NT2/D1 (cell line): ENCODE measurements around the gene CACNA1I.

Experiments
- SUZ12 ChIP-seq: IDR thresholded peaks from 2 replicates; pipeline ENCODE4 v1.6.1; 2011; ENCODE audit not compliant: insufficient read length, insufficient read depth; ENCODE audit errors: extremely low read depth
- YY1 ChIP-seq: IDR thresholded peaks from 2 replicates; pipeline ENCODE4 v1.6.1; 2011; ENCODE audit not compliant: insufficient read length, insufficient read depth
- ZNF274 ChIP-seq: IDR thresholded peaks from 2 replicates; pipeline ENCODE4 v1.6.1; 2011; ENCODE audit warnings: mild to moderate bottlenecking, low read depth, low read length

GRCh38 chr22:39707351-39707750, 136.8 kb downstream of the CACNA1I start:
- TF ChIP-seq YY1 (no peak), ZNF274 (no peak), SUZ12 (no peak)
